ENCODE results near the gene MACROH2A1.
A peak's percentile ranks its signal among the peaks of the same experiment; 100 is the strongest.

The MACROH2A1 gene

GRCh38 chr5:135391869-135392255 is 7.2 kb downstream of the MACROH2A1 start:
- TF ChIP-seq TSHZ2 (CRISPR knock-in tag; IDR thresholded peaks at IDR 0.05) (no peak), SNAI2 (CRISPR knock-in tag; IDR thresholded peaks at IDR 0.05) (no peak)
- no peak; the same call in 2 of the 3 replicates for ATAC-seq

GRCh38 chr5:135391116-135391868 is 7.7 kb downstream of the MACROH2A1 start:
- ATAC-seq, result peak; percentile 80
- TF ChIP-seq PPARA (CRISPR knock-in tag; IDR thresholded peaks at IDR 0.05; ENCODE audit: borderline replicate concordance), result no peak
- no peak for TF ChIP-seq CSRNP3 (CRISPR knock-in tag; IDR thresholded peaks at IDR 0.05)
- TF ChIP-seq ZC3H10 (CRISPR knock-in tag; IDR thresholded peaks at IDR 0.05), result no peak
- TF ChIP-seq ZNF565 (CRISPR knock-in tag; conservative IDR thresholded peaks at IDR 0.05; ENCODE audit: low read depth), result no peak
- no peak for TF ChIP-seq TOX (CRISPR knock-in tag; IDR thresholded peaks at IDR 0.05; ENCODE audit: borderline replicate concordance)

- ATAC-seq, result no peak
- TF ChIP-seq ARNTL (CRISPR knock-in tag; IDR thresholded peaks at IDR 0.05; ENCODE audit: borderline replicate concordance, low read depth), result no peak
- no peak for TF ChIP-seq GLIS3 (CRISPR knock-in tag; IDR thresholded peaks at IDR 0.05)
- no peak for TF ChIP-seq TSHZ2 (CRISPR knock-in tag; IDR thresholded peaks at IDR 0.05)
- TF ChIP-seq CREB5 (CRISPR knock-in tag; IDR thresholded peaks at IDR 0.05; ENCODE audit: low read depth), result no peak
- TF ChIP-seq ESRRG (CRISPR knock-in tag; IDR thresholded peaks at IDR 0.05), result no peak
- no peak for TF ChIP-seq BACH2 (CRISPR knock-in tag; IDR thresholded peaks at IDR 0.05; ENCODE audit: borderline replicate concordance)
- TF ChIP-seq OSR1 (CRISPR knock-in tag; IDR thresholded peaks at IDR 0.05), result no peak
Observed at GRCh38 chr5:135388860-135389435, 10.1 kb downstream of the MACROH2A1 start.

GRCh38 chr5:135387629-135387960 is 11.4 kb downstream of the MACROH2A1 start:
- no peak for ATAC-seq
- no peak for TF ChIP-seq TCF4 (CRISPR knock-in tag; IDR thresholded peaks at IDR 0.05; ENCODE audit: borderline replicate concordance)
- TF ChIP-seq RARB (CRISPR knock-in tag; IDR thresholded peaks at IDR 0.05), result no peak
- TF ChIP-seq ZNF70 (CRISPR knock-in tag; IDR thresholded peaks at IDR 0.05), result no peak
- no peak for TF ChIP-seq PATZ1 (CRISPR knock-in tag; IDR thresholded peaks at IDR 0.05; ENCODE audit: borderline replicate concordance)
- TF ChIP-seq ZFP3 (CRISPR knock-in tag; IDR thresholded peaks at IDR 0.05), result no peak
- no peak for TF ChIP-seq ZFP30 (CRISPR knock-in tag; IDR thresholded peaks at IDR 0.05)
- TF ChIP-seq POU6F1 (CRISPR knock-in tag; IDR thresholded peaks at IDR 0.05; ENCODE audit: borderline replicate concordance, low read depth), result no peak
- no peak for TF ChIP-seq SNAI2 (CRISPR knock-in tag; IDR thresholded peaks at IDR 0.05)
- no peak for TF ChIP-seq OSR1 (CRISPR knock-in tag; IDR thresholded peaks at IDR 0.05)

Measured in SK-N-SH treated with all-trans-retinoic acid at 6 μM for 48 hours (cell line).